ENCODE results near the gene CRYBB3.
"Not testable (repeated sequence)": the region's sequence is repeated elsewhere in the genome, so short reads cannot be mapped to it uniquely, and the experiment has no call there.

Gene CRYBB3

GRCh38 chr22:25205847-25206246 is 6.2 kb downstream of the CRYBB3 start:
- no peak for DNase-seq (ENCODE audit: low read depth, low spot score)

DNA sequence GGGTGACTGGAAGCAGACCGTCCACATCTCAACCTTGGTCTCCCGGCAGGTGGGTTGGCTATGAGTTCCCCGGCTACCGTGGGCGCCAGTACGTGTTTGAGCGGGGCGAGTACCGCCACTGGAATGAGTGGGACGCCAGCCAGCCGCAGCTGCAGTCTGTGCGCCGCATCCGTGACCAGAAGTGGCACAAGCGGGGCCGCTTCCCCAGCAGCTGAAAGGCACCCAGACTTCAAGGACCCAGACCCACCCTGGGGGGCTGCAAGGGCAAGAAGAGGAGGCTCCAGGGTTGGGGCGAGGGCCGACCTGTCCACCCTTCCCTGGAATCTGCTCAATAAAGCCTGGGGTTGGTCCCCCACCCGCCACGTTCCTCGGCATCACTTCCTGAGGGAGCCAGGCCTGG is 7.3 kb downstream of the CRYBB3 start:
- DNase-seq (ENCODE audit: low read depth, low spot score): no peak

DNA sequence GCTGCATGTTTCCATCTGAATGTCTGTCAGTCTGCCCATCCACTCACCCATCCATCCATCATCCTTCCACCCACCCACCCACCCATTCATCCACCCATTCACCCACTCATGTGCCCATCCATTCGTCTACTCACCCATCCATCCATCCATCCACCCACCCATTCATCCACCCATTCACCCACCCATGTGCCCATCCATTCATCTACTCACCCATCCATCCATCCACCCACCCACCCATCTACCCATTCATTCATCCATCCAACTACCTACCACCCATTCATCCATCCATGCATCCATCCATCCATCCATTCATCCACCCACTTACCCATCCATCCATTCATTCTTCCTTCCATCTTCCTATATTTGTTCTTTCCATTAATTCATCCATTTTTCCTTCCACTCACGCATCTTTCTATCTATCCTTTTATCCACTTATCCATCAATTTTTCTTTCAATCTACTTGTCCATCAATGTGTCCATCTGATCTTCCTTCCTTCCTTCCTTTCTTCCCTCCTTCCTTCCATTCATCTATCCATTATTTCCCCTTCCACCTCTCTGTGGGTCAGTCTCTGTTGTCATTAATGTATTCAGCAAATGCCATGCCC is 8.0 kb downstream of the CRYBB3 start:
- DNase-seq (ENCODE audit: low read depth, low spot score): no peak

DNA sequence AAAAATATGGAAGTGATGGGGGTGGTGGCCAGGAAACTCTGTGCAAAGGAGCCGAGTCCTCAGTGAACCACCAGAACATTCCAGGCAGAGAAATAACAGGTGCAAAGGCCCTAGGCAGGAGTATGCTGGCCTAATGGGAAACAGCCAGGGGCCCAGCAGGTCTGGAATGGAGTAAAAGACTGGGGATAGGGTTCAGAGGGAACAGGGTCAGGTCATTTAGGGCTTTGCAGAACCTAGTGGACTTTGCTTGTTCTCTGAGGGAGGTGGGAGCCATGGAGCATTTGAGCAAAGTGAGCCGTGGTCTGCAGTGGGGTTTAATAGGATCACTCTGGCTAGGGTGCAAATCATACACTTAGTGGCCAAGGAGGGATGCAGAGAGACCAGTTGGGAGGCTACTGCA is 8.7 kb downstream of the CRYBB3 start:
- no peak for DNase-seq (ENCODE audit: low read depth, low spot score)

- no peak for DNase-seq (ENCODE audit: low read depth, low spot score)
These were observed 9.3 kb downstream of the CRYBB3 start for GRCh38 chr22:25208743-25209505.

DNA sequence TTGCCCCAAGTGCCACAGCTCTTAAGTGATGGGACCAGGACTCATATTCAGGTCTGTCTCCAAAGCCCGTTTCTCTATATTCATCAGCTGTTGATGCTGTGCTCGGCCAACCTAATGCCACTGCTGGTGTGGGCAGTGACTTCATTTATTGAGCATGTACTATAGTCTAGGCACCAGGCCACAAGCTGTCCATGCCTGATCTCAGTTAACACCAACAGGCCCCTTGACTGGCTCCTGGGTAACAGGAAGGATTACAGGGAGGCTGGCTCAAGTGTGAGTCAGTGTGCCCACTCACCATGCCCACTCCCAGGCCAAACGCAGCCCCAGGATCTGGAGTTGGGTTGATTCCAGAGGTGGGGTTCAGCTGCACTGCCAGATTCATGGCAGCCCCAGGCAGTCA is 11.1 kb downstream of the CRYBB3 start:
- peak; percentile 5 for DNase-seq (ENCODE audit: low read depth, low spot score)

DNA sequence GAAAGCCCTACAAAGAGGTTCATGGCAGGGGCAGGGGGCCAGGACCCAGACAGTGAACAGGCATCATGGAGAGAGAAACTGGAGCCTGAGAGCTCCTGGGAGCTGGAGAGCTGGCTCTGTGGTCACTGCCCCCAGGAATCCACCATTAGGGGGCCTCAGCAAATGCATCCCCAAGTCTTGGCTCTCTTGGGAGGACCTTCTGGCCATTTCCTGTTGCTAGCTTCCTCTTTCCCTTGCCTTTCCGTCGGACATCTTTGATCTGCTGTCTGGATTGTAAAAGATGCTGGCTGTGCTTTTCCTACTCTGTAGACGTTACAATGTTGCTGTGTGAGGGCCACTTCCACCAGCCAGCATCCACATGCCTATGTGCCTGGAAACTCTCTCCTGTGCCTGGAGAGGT is 12.7 kb downstream of the CRYBB3 start:
- DNase-seq (ENCODE audit: low read depth, low spot score): no peak

DNA sequence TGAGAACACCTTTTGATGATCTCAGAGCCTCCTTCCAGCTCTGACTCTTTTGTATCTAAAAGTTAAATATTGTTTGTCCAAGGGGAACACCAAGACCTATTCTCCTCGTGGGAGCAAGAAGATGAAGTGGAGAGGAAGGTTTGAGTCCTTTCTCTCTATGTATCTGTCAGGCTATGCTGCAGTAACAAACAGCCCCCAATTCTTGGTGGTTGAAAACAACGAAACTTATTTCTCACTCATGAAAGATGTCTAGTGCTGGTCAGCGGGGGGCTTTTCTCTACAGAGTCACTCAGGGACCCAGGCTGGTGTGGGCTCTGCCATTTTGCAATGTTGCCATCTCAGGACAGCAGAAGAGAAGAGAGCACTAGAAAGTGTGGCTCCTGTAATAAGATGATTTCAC is 13.6 kb downstream of the CRYBB3 start:
- DNase-seq (ENCODE audit: low read depth, low spot score): no peak

DNA sequence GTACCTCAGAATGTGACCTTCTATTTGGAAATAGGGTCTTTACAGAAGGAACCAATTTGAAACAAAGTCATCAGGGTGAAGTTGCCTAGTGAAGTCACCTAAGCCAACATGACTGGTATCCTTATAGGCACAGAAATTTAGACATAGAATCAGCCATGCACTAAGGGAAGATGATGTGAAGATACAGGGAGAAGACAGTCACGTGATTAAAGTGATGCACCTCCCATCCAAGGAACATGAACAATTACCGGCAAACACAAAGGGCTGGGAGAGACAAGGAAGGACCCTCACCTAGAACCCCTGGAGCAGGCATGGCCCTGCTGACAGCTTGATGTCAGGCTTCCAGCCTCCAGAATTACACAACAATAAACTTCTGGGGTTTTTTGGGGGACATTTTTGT is 16.6 kb downstream of the CRYBB3 start:
- DNase-seq (ENCODE audit: low read depth, low spot score): no peak

- DNase-seq (ENCODE audit: low read depth, low spot score): no peak
These were observed 19.6 kb downstream of the CRYBB3 start, which contains the start of gene CRYBB2 for GRCh38 chr22:25219211-25219689. CRYBB2 (plus strand) TSS chr22:25219639; CDS start chr22:25221430, 1,791 bp downstream.

DNA sequence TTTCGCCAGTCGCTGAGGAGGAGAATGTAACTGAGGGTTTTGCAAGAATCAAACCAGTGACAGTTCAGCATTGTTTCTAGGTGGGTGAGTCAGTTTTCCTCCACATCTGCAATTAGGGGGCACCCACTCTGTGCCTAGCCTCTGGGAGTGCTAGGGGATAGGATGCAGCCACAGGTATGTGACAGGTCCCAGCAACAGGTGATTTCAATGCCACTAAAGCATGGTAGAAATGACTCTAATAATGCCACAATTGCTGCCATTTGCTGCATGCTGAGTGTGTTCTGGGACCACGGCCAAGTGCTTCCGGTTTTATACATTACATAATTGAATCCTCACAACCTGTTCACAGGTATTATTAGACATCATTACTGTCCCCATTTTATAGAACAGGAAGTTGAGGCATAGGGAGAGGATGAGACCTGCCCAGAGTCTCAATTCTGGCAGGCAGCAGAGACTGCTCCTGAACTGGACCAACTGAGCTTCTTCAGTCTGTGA is 20.3 kb downstream of the CRYBB3 start:
- no peak for DNase-seq (ENCODE audit: low read depth, low spot score)

DNA sequence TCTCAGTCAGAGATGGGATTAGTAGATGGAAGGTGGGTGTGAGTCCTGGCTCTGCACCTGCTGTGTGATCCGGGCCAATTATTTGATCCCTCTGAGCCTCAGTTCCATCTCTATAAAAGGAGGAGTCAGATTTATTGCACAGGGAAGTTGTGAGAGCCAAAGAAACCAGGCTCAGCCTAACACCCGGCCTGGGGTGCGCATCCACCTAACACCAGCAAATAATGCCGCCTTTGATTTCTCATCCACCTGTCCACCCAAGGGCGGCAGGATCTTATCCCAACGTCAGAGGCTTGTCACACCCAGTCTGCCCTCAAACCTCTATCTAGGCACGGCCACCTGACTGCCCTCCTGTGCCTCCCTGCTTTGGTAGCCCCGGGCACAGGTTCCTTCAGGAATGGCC is 22.1 kb downstream of the CRYBB3 start:
- no peak for DNase-seq (ENCODE audit: low read depth, low spot score)

GRCh38 chr22:25223269-25223850 is 23.7 kb downstream of the CRYBB3 start:
- DNase-seq (ENCODE audit: low read depth, low spot score): no peak

DNA sequence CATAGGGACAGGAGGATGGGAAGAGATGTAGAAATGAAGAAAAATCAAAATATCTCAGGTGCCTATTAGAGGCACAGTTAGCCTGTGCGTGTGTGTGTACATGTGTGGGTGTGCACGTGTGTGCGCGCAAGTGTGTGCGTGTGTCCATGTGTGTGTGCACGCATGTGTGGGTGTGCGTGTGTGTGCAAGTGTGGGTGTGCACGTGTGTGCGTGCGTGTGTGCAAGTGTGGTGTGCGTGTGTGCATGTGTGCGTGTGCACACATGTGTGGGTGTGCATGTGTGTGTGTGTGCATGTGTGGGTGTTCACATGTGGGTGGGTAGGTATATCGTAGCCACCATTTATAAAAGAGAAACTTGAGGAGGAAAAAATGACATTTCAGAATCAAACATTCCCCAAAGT is 29.2 kb downstream of the CRYBB3 start:
- DNase-seq (ENCODE audit: low read depth, low spot score): no peak

DNA sequence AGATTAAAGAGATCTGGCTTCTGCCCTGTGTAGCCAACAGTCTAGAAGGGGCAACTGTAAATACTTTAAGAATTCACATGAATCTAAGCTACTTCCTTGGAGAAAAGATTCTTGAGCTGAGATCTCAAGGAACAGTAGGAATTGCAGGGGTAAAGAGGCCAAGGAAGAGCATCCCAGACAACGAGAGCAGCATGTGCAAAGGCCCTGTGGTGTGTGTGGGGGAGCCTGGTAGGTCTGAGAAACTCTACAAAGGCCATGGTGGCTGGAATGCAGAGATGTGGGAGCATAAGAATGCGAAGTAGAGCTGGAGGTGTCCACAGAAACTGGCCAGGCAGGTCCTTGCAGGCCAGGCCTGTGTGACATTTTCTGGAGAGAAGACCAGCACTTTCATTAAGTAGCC is 31.1 kb downstream of the CRYBB3 start:
- not testable (repeated sequence) for DNase-seq (ENCODE audit: low read depth, low spot score)

GRCh38 chr22:25232301-25232700 is 32.6 kb downstream of the CRYBB3 start:
- peak; percentile 33 for DNase-seq (ENCODE audit: low read depth, low spot score)

GRCh38 chr22:25233706-25234105 is 34.0 kb downstream of the CRYBB3 start:
- not testable (repeated sequence) for DNase-seq (ENCODE audit: low read depth, low spot score)

- DNase-seq (ENCODE audit: low read depth, low spot score): peak; percentile 92
These were observed 36.1 kb downstream of the CRYBB3 start for GRCh38 chr22:25235547-25236290.

DNA sequence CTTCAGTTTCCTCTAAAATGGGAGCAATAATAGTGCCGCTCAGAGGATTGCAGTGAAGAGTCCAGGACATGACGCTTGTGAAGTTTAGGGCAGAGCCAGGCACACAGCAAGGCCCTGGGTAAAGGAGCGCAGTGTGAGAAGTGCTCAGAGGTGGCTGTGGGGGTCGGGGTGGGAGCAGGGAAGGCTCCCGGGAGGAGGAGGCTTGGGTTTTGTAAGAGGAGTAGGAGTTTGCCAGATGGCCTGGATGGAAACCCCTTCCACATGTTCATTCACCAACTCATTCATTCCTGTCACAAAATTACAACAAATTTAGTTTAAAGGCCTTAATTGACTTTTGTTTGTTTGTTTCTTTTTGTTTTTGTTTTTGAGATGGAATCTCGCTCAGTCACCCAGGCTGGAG is 36.8 kb downstream of the CRYBB3 start:
- no peak for DNase-seq (ENCODE audit: low read depth, low spot score)

- no peak for DNase-seq (ENCODE audit: low read depth, low spot score)
These were observed 37.8 kb downstream of the CRYBB3 start for GRCh38 chr22:25237503-25237902.

DNA sequence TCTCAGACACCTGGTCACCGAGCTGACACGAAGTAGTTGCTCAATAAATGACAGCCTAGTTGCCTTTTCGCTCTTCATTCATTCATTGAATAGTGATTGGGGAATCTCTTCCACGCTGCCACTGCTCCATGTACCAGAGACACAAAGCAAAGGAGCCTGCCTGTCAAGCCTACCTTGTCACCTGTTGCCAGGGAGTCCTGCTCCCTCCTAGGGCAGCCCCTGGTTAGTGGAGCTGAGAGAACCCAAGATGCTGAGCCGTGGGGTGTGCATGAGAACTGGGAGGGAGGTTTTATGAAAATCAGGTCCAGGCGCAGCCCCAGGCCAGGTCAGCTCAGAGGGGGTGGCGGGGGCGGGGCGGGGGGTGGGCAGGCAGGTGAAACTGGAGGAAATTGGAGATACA is 38.4 kb downstream of the CRYBB3 start:
- not testable (repeated sequence) for DNase-seq (ENCODE audit: low read depth, low spot score)

- not testable (repeated sequence) for DNase-seq (ENCODE audit: low read depth, low spot score)
These were observed 55.5 kb downstream of the CRYBB3 start for GRCh38 chr22:25255169-25255568.

Measured in astrocyte of the hippocampus (primary cell).